Fibroblast of the conjunctiva (primary cell): ENCODE measurements around the gene DSCAM.
"Not testable (repeated sequence)": the region's sequence is repeated elsewhere in the genome, so short reads cannot be mapped to it uniquely, and the experiment has no call there.

Experiments used
- DNase-seq: peaks from one replicate; pipeline ENCODE4 v3.0.0-alpha.2; 2010; ENCODE audit warnings: low read depth

Gene DSCAM

GRCh38 chr21:40385883-40386282, 461.1 kb downstream of the DSCAM start:
- no peak for DNase-seq

DNA sequence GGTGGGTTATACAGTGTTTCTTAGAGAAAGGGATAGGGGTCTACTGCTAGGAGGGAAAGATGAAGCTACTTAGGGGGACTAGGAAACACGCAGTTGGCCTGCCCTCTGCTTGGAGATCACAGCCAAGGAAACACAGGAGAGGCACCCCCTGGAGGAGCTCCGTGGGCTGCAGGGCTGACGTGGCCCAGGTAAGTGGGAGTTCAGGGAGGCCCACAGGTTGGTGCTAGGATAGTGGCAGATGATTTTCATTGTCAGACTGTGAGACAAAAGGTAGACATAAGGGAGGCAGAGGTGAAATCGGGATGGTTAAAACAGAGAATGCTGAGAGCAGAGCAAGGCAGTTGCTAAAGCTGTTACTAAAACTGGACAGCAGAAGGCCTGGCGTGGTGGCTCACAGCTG, 463.0 kb downstream of the DSCAM start:
- DNase-seq: no peak

GRCh38 chr21:40381111-40381510, 465.8 kb downstream of the DSCAM start:
- DNase-seq: no peak

DNA sequence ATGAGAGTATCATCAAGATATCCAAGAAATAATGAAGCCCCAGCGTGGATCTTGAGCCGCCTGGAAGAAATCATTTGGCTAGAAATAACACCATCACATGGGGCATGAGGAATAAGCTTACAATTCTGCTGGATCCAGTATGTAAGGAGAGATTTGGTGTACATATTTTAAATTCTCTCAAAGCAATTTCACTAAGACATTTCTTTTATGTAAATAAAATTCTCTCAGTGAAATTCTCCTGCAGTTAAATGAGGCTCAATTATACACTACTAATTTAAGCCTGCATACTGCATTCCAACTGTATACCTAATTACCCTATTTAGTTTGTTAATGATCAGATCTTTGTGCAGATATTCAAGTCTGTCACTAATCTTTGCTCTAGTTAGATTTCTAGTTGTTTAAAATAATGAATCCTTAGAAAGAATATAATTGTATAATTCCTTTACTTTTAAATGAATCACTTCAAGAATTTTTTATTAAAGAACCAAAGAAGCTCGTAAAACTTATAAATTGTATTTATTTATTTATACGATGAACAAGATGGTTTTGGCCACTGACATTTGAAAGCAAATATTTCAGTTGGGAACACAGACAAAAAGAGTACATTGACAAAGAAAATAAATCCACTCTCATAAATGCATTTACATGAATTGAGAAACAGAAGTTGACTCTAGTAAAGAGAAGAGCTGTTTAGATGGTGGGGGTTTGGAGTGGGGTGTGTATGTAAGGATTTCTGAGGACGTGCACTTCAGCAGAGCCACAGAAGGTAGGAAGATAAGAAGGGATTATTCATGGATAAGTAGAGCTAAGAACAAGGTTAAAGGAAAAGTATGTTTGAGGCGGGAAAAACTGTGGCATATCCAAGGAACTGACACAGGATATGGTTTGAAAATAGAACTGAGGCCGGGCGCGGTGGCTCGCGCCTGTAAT, 466.8 kb downstream of the DSCAM start:
- DNase-seq: no peak

- DNase-seq: no peak
Measured at GRCh38 chr21:40377135-40377534, 469.8 kb downstream of the DSCAM start.

DNA sequence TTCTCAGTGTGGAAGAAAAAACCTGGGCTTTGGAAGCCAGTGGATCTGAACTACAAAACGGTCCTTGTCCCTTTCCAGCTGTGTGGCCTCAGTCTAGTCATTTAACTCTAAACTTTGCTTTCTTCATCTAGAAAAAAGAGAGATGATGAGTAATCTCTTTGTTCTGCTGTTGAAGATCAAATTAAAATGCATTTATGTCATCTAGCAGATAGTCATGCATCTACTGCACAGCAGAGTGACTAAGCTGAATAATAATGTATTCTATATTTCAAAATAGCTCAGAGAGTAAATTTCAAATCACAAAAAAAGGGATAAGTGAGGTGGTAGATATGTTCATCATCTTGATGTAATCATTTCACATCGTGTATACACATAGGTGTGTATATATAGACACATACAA, 473.2 kb downstream of the DSCAM start:
- no peak for DNase-seq

DNA sequence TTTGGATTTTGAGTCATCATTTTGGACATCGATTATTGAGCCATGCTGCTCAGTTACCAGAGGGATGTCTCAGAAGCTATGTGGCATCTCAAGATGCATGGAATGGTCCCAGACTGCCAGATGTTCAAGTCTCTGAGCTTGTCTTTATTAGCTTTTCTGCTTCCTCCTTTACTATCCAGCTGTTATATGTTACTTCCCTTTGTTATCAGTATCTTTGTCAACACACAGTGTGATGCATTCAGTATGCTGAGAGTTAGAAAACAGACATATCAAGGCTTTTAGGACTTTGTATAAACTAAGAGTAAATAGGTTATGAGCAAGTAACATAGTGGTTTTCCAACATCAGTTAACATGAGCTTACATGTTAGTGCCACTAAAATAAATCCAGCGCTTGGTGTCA, 474.5 kb downstream of the DSCAM start:
- no peak for DNase-seq

GRCh38 chr21:40371329-40371728, 475.6 kb downstream of the DSCAM start:
- DNase-seq: no peak

DNA sequence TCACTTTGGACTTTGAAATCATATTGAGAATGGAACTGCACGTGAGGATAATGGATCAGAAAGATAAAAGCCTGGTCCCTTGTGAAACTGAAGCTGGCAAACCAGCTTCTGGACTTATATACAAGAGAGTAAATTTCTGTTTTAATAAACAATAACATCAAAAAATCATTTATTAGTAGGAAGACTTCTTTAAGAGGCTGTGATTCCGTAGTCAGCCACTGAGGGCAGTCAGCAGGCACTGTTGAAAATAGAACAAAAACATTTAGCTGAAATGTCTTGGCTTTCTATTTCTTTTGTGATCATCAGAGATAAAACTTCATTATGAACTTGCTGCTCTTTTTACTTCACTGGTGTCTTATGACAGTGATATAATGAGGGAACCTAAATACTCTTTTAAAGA, 490.3 kb downstream of the DSCAM start:
- no peak for DNase-seq

- no peak for DNase-seq
Measured at GRCh38 chr21:40355076-40355475, 491.9 kb downstream of the DSCAM start.

GRCh38 chr21:40351006-40351405, 496.0 kb downstream of the DSCAM start:
- DNase-seq: no peak

- DNase-seq: no peak
Measured at GRCh38 chr21:40349591-40349990, 497.4 kb downstream of the DSCAM start.

DNA sequence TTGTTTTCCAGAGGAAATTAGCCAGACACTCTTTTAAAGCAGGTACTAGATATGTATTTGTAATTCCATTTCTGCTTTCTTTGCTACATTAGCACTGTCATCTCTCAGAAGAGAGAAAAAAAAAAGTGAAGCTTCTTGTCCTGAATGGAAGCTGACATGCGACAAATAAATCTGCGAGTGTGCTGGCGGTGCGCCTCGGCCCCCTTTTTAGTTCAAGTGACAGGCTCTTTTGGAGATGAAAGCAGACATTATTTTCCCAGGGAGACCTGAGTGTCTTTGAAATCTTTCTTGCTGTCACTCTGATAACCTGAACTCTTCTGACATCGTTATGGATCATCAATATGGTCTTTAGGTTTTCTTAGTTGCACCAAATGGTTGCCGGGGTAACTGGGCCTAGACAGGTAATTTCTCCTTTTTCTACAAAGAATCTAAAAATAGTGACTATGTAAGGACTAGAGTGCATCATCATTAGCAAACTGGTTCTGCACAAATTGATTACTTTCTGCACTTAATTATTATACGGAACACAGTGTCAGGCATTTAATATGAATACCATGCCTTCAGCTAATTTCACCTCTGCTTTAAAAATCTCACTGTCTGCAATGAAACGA, 501.1 kb downstream of the DSCAM start:
- no peak for DNase-seq

DNA sequence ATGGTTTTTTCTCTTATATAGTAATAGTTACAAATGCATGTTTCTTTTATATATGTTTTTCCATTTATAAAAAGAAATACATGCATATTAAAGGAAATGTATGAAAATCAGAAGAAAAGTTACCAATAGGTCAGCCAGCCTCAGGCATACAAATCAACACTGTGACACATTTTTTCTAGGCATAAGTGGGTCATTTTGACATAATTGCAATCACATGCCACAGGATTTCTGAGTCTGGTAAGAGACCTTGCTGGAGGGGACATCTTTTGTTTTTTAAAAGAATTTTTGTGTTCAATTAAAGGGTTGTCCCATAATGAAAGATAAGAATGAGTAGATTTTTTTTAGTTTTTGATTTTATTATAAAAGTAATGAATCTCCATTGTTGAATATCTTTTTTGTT, 506.6 kb downstream of the DSCAM start:
- DNase-seq: no peak

- DNase-seq: no peak
Measured at GRCh38 chr21:40339050-40339449, 507.9 kb downstream of the DSCAM start.

DNA sequence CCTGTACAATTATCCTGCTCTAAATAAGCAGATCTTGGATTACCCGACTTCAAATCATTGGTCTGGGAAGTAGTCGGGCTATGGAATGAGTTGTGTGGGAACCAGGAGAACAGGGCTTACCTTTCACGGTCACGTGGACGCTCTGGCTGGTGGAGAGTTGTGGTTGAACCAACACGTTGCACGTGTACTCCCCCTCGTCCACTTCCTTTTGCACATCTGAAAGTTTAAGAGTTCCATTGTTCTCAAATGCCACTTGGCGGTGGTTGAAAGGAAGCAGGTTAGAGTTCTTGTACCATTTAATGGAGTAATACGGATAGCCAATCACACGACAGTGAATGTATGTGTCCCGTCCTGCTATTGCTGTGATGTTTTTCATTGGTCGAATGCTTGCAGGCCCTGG, 509.0 kb downstream of the DSCAM start:
- DNase-seq: no peak

DNA sequence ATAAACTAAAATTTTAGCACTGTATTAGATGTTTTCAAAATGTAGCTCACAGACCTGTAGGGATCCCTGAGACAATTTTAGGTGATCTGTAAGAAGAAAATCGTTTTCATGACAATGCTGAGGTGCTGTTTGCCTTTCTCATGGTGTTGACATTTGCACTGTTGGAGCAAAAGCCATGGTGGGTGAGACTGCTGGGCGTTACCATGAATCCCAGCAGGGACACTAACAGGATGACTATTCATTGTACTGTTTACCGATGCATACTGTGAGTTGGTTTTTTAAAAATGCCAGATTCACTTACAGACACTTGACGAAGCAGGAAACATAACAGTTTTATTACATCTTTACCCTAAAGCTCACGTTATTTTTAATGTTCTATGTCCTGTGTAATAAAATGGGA, 511.3 kb downstream of the DSCAM start:
- no peak for DNase-seq

- DNase-seq: no peak
Measured at GRCh38 chr21:40334159-40334558, 512.8 kb downstream of the DSCAM start.

- DNase-seq: no peak
Measured at GRCh38 chr21:40333731-40334130, 513.2 kb downstream of the DSCAM start.

- no peak for DNase-seq
Measured at GRCh38 chr21:40331804-40332203, 515.2 kb downstream of the DSCAM start.

DNA sequence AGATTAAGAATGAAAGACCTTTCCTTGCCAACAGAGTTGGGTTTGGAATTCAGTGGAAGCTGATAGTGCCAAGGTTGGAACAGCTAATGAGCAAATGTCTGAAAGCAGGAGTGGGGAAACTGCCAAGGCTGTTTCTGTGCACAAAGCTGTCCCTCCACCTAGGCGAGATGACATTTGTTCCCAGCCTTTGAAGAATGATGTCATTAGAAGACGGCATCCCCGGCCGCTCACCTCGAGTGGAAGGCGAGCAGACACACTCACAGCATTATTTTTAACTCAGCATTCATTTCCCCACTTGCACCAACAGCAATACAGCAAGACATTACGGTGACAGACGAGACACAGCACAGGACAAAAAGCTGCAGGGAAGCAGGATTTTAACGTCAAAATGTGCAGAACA, 515.8 kb downstream of the DSCAM start:
- DNase-seq: no peak

DNA sequence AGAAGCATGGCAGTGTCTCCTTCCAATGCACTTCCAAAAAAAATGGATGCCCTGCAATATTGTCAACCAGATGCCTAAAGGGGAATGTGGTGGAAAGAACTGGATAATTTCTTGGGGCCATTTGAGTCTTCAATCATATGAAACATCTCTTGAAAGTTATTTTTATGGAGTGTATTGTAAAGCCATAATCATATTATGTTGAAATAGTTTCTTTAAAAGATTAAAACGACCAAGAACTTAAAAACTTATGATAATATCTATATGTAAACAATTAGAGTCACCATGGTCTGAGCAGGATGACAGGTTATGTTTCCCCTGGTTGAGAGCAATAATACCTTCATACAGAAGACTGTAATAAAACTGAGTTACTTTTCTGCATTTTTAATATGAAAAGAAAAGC, 522.6 kb downstream of the DSCAM start:
- no peak for DNase-seq

GRCh38 chr21:40320718-40321117, 526.2 kb downstream of the DSCAM start:
- DNase-seq: not testable (repeated sequence)

GRCh38 chr21:40318371-40318770, 528.6 kb downstream of the DSCAM start:
- no peak for DNase-seq
